GM12891 (cell line): Measurements from ENCODE around the gene GMDS.

Source experiments
- POLR2A ChIP-seq: IDR thresholded peaks from 2 replicates; pipeline ENCODE4 v1.6.1; 2011; ENCODE audit warnings: low read depth, low read length, control low read depth
- POLR2AphosphoS5 ChIP-seq: IDR thresholded peaks from 2 replicates; pipeline ENCODE4 v1.6.1; 2011; ENCODE audit warnings: low read depth, low read length, control low read depth
- POU2F2 ChIP-seq: IDR thresholded peaks from 2 replicates; pipeline ENCODE4 v1.6.1; 2011; ENCODE audit warnings: low read depth, mild to moderate bottlenecking, control low read depth, low read length, moderate library complexity

GRCh38 chr6:2026133-2026532, 219.3 kb downstream of the GMDS start:
- TF ChIP-seq POLR2A (no peak), POLR2AphosphoS5 (no peak), POU2F2 (no peak)
